ENCODE results near the gene RAB14. TPM values are rescaled to one million over a fixed set of nuclear protein-coding genes. Genes with fewer than 3 reads are reported as not detected.
A peak's percentile ranks its signal among the peaks of the same experiment; 100 is the strongest.
"Not testable (repeated sequence)": the region's sequence is repeated elsewhere in the genome, so short reads cannot be mapped to it uniquely, and the experiment has no call there.

Gene RAB14
- total RNA-seq, 2 donors from 2014 or later, result 87.1 to 93.1 TPM

GRCh38 chr9:121197132-121197531, 4.5 kb downstream of the RAB14 start:
- intact Hi-C loops (cut with DNase I, micrococcal nuclease), result no loop called here
- ATAC-seq (no peak), DNase-seq (no peak)

- intact Hi-C loops (cut with DNase I, micrococcal nuclease), result no loop called here
- DNase-seq (no peak), ATAC-seq (no peak)
Measured at GRCh38 chr9:121196389-121196788, 5.3 kb downstream of the RAB14 start.

GRCh38 chr9:121194730-121195129, 6.9 kb downstream of the RAB14 start:
- DNase-seq (no peak), ATAC-seq (no peak)
- intact Hi-C loops (cut with DNase I, micrococcal nuclease), result no loop called here

- intact Hi-C loops (cut with DNase I, micrococcal nuclease), result no loop called here
- ATAC-seq, result no peak
- no peak for DNase-seq
Measured at GRCh38 chr9:121192959-121193640, 8.6 kb downstream of the RAB14 start.

- DNase-seq (no peak), ATAC-seq (no peak)
- intact Hi-C loops (cut with DNase I, micrococcal nuclease), result no loop called here
Measured at GRCh38 chr9:121192518-121192917, 9.2 kb downstream of the RAB14 start.

GRCh38 chr9:121191235-121191634, 10.4 kb downstream of the RAB14 start:
- ATAC-seq, result no peak
- intact Hi-C loops (cut with DNase I, micrococcal nuclease), result no loop called here
- DNase-seq, result no peak

- ATAC-seq (no peak), DNase-seq (no peak)
- intact Hi-C loops (cut with DNase I, micrococcal nuclease), result no loop called here
Measured at GRCh38 chr9:121189660-121190059, 12.0 kb downstream of the RAB14 start.

- intact Hi-C loops (cut with DNase I, micrococcal nuclease), result no loop called here
- no peak for DNase-seq
- ATAC-seq, result peak; percentile 42
Measured at GRCh38 chr9:121189006-121189405, 12.7 kb downstream of the RAB14 start.

GRCh38 chr9:121187636-121188305, 13.9 kb downstream of the RAB14 start:
- no peak for DNase-seq
- intact Hi-C loops (cut with DNase I, micrococcal nuclease), result no loop called here
- no peak for ATAC-seq

GRCh38 chr9:121185774-121186403, 15.8 kb downstream of the RAB14 start:
- ATAC-seq, result no peak
- intact Hi-C loops (cut with DNase I, micrococcal nuclease), result no loop called here
- no peak for DNase-seq

GRCh38 chr9:121185178-121185745, 16.4 kb downstream of the RAB14 start:
- ATAC-seq (peak; percentile 14), DNase-seq (no peak)
- intact Hi-C loops (cut with DNase I, micrococcal nuclease), result no loop called here

- ATAC-seq (no peak), DNase-seq (no peak)
- intact Hi-C loops (cut with DNase I, micrococcal nuclease), result no loop called here
Measured at GRCh38 chr9:121184463-121184862, 17.2 kb downstream of the RAB14 start.

- DNase-seq (no peak), ATAC-seq (no peak)
- intact Hi-C loops (cut with DNase I, micrococcal nuclease), result no loop called here
Measured at GRCh38 chr9:121183666-121184423, 17.8 kb downstream of the RAB14 start.

- no peak for ATAC-seq
- DNase-seq, result no peak
- intact Hi-C loops (cut with DNase I, micrococcal nuclease), result no loop called here
Measured at GRCh38 chr9:121182989-121183388, 18.7 kb downstream of the RAB14 start.

- no peak for DNase-seq
- no peak for ATAC-seq
- intact Hi-C loops (cut with DNase I, micrococcal nuclease), result no loop called here
Measured at GRCh38 chr9:121182101-121182836, 19.4 kb downstream of the RAB14 start.

GRCh38 chr9:121179930-121180681, 21.6 kb downstream of the RAB14 start:
- DNase-seq, result no peak
- intact Hi-C loops (cut with DNase I, micrococcal nuclease), result no loop called here
- ATAC-seq, result no peak

GRCh38 chr9:121179373-121179721, 22.3 kb downstream of the RAB14 start:
- DNase-seq; intact Hi-C loops (cut with DNase I, micrococcal nuclease): not testable (repeated sequence)
- peak; percentile 52 for ATAC-seq

All from left colon (tissue), 2 donors.